Lung (tissue), 12 donors: Measurements from ENCODE around the gene DAD1. TPM values are rescaled to one million over a fixed set of nuclear protein-coding genes. Genes with fewer than 3 reads are reported as not detected.

Experiments
- ATAC-seq: fragments of 200-7000 bp; cut with Tn5 transposase; one replicate; pipeline ENCODE4 v1.9.1; 2020; ENCODE audit warnings: moderate number of reproducible peaks; ENCODE audit not compliant: insufficient read depth, low FRiP score
- DNase-seq, 3 donors: peaks; one replicate each; pipeline ENCODE4 v3.0.0-alpha.2; 2013 to 2017
- H3K27ac ChIP-seq, 2 donors: one replicate each; pipeline ENCODE4 v1.5.1; 2013; ENCODE audit warnings: mild to moderate bottlenecking in 2 of 2, moderate library complexity in 2 of 2, control low read depth in 1 of 2, inconsistent platforms in 1 of 2, low read depth in 1 of 2, low read length in 1 of 2
- H3K27me3 ChIP-seq, 3 donors: one replicate each; pipeline ENCODE4 v1.5.1; 2013; ENCODE audit warnings: low read length in 2 of 3; ENCODE audit not compliant: control insufficient read depth in 3 of 3, insufficient read depth in 3 of 3
- H3K36me3 ChIP-seq, 4 donors: one replicate each; pipeline ENCODE4 v1.5.1; 2013; ENCODE audit warnings: low read length in 4 of 4, mild to moderate bottlenecking in 1 of 4, moderate library complexity in 1 of 4; ENCODE audit not compliant: control insufficient read depth in 4 of 4, insufficient read depth in 4 of 4
- H3K4me1 ChIP-seq, 5 donors: one replicate each; pipeline ENCODE4 v1.5.1; 2013; ENCODE audit warnings: low read length in 5 of 5, mild to moderate bottlenecking in 2 of 5, moderate library complexity in 1 of 5; ENCODE audit not compliant: control insufficient read depth in 5 of 5, insufficient read depth in 5 of 5
- H3K4me3 ChIP-seq: one replicate; pipeline ENCODE4 v1.5.1; 2013; ENCODE audit warnings: mild to moderate bottlenecking, control low read depth, moderate library complexity
- H3K9ac ChIP-seq, 2 donors: one replicate each; pipeline ENCODE4 v1.5.1; 2013; ENCODE audit warnings: low read length in 2 of 2, control low read depth in 1 of 2; ENCODE audit not compliant: insufficient read depth in 1 of 2
- H3K9me3 ChIP-seq, 4 donors: one replicate each; pipeline ENCODE4 v1.5.1; 2013; ENCODE audit warnings: low read length in 3 of 4, mild to moderate bottlenecking in 1 of 4, moderate library complexity in 1 of 4; ENCODE audit not compliant: control insufficient read depth in 4 of 4, insufficient read depth in 3 of 4
- CTCF ChIP-seq: IDR thresholded peaks from 2 replicates; pipeline ENCODE4 v1.5.1; 2012; ENCODE audit warnings: mild to moderate bottlenecking; ENCODE audit errors: control extremely low read depth, extremely low read depth
- WGBS, 2 donors: extraction: QIAGEN DNeasy Blood & Tissue Kit; methylation state at CpG; one replicate each; pipeline ENCODE4 v1.1.7; 2013; 5-methylcytosine and 5-hydroxymethylcytosine counted together
- polyA plus RNA-seq, 2 donors: library from polyadenylated mRNA; stranded (reverse); fragments of 200-250 nt; gene quantifications; one replicate each; pipeline ENCODE4 v1.2.1, GENCODE V29; 2013
- total RNA-seq, 2 donors: library from RNA; depleted of rRNA in 1 of 2; stranded (reverse); fragments of >200 nt in 1 of 2; gene quantifications; one replicate each; pipeline ENCODE4 v1.2.1, GENCODE V29; 2014 to 2021
- donor health status: control.
- donor health status: control.
- donor health status: Bipolar disorder and iron deficiency.
- donor health status: healthy.
- donor health status: DM: yes; HTN: yes; CAD: no.

Gene DAD1
- total and polyA plus RNA-seq, 4 donors, result 164 to 377 (median 217) TPM

GRCh38 chr14:22564463-22564862 lies 24.6 kb downstream of the DAD1 start:
- Histone ChIP-seq H3K36me3 (peaks cover 8 to 35% (median 16%) of the 10 kb centered on the region in 4 donors), H3K9me3 (no peaks in the 10 kb centered on the region), H3K4me3 (no peak overlapping the region), H3K27me3 (no peaks in the 10 kb centered on the region), H3K4me1 (peaks cover 3 to 24% (median 20%) of the 10 kb centered on the region in 5 donors), H3K27ac (no peak overlapping the region), H3K9ac (no peak overlapping the region)
- no peak for ATAC-seq
- no peak for TF ChIP-seq CTCF
- WGBS, 2 donors, result 75 to 78% methylated on average over 1 of the region's 1 CpG
- DNase-seq, result no peak

- Histone ChIP-seq H3K27ac (peak overlapping the region in 1 of 2 donors; percentile 25), H3K4me1 (peaks cover 3 to 26% (median 22%) of the 10 kb centered on the region in 5 donors), H3K9ac (no peak overlapping the region), H3K4me3 (no peak overlapping the region), H3K9me3 (no peaks in the 10 kb centered on the region), H3K36me3 (peaks cover 8 to 33% (median 15%) of the 10 kb centered on the region in 4 donors), H3K27me3 (no peaks in the 10 kb centered on the region)
- DNase-seq, result no peak
- TF ChIP-seq CTCF, result no peak
- no peak for ATAC-seq
- 85 to 89% methylated on average over 5 of the region's 5 CpGs for WGBS, 2 donors
These were observed 25.0 kb downstream of the DAD1 start for GRCh38 chr14:22563987-22564386.

GRCh38 chr14:22561661-22562579 lies 27.1 kb downstream of the DAD1 start:
- Histone ChIP-seq H3K9ac (peak overlapping the region in 1 of 2 donors; percentile 42), H3K27me3 (no peaks in the 10 kb centered on the region), H3K36me3 (peaks cover 8 to 24% (median 13%) of the 10 kb centered on the region in 4 donors), H3K4me1 (peaks cover 5 to 28% (median 22%) of the 10 kb centered on the region in 5 donors), H3K27ac (peak overlapping the region in 1 of 2 donors; percentile 41), H3K9me3 (no peaks in the 10 kb centered on the region), H3K4me3 (no peak overlapping the region)
- ATAC-seq, result peak; percentile 36
- DNase-seq, result peak in 2 of 3 donors; percentile 33 to 72
- WGBS, 2 donors, result 47 to 54% methylated on average over 11 of the region's 11 CpGs
- TF ChIP-seq CTCF, result no peak
